Measurements from ENCODE around the gene PIK3R1.

The PIK3R1 gene

DNA sequence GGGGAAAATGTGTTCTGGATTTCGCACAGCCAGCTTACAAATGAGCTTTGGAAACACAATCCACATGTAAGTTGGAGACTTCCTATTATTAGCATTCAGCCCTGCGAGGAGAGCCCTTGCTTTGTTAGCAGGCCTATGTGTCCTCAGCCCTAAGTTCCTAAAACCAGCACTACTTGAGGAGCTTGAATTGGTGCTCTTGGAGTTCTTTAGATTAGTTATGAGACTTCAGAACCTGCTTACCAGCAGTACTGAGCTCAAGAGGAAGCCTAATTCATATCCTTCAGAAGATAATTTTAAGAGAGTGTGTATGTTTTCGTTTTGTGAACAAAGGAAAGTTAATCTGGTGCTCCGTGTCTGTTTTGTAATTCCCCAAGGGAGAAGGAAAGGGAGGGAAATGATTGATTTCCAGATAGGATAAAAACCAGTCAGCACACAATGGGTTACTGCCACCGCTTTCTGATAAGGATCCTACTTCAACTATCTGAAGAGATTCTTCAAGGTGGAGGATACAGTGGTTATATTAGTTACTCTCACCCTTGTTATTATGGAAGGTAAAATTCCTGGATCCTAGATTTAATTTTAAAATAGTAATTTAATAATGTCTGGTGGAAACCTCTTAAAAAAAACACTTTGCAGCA is 35.2 kb downstream of the PIK3R1 start:
- H3K4me3 ChIP-seq (ENCODE audit: low read depth, low read length): no peak overlapping the region

DNA sequence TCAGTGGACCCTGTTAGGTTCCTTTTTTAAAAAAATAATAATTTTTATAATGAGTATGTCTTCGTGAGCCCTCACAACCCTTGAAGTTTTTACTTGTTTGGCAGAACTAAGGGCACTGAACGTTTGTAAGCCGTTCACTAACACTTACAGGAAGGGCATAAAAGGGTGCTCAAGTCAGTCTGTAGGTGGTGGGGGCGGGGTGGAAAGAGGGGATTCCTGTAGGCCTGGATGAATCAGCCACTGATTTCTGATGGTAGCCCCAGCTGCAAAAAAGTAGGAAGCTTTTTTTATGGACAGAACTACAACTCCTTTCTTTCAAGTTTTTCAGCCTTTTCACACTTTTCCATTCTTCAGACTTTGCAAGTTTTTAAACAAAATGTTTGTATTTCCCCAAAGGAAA is 35.8 kb downstream of the PIK3R1 start:
- no peak overlapping the region for H3K4me3 ChIP-seq (ENCODE audit: low read depth, low read length)

GRCh38 chr5:68251804-68252522 is 36.4 kb downstream of the PIK3R1 start:
- no peak overlapping the region for H3K4me3 ChIP-seq (ENCODE audit: low read depth, low read length)

DNA sequence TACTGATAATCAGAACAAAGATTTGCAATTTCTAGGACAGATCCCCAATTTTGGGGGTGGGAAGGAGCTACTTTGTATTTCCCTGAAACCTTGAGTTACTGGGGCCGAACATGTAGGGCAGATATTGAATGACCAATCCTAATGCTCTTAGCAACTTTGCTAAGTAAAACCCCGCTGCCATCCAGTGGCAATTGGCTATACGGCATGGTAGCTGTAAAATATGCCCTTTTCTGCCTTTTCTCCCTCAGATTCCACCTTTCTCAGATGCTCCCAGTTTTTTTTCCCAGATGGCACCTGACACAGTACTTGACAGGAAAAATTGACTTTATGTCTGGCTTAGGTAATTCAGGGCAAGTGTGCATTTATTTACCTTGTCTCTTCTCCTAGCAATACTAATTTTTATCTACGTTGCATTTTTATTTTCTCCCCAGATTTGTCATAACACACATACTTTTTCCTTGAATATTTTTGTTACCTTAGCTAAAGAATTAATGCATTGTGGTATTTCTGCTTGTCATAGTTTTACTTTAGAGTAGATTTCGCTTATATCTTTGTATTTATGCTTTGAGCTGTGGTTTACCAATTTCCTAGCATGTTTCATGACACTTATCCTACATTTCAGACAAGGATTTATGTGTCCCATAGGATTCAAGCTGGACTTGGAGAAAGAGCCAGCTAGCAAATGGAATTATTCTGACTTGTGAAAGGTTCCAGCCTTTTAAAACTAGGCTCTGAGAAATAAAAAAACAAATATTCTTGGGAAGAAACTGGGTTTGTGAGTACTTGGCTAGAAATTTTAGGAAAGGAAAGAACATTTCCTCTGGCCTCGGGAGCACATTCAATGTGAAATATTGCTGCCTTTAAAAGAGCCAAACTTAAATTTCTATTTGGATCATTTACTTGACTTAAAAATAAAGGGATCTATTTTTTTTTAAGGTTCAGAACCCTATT is 37.4 kb downstream of the PIK3R1 start:
- H3K4me3 ChIP-seq (ENCODE audit: low read depth, low read length): no peak overlapping the region

DNA sequence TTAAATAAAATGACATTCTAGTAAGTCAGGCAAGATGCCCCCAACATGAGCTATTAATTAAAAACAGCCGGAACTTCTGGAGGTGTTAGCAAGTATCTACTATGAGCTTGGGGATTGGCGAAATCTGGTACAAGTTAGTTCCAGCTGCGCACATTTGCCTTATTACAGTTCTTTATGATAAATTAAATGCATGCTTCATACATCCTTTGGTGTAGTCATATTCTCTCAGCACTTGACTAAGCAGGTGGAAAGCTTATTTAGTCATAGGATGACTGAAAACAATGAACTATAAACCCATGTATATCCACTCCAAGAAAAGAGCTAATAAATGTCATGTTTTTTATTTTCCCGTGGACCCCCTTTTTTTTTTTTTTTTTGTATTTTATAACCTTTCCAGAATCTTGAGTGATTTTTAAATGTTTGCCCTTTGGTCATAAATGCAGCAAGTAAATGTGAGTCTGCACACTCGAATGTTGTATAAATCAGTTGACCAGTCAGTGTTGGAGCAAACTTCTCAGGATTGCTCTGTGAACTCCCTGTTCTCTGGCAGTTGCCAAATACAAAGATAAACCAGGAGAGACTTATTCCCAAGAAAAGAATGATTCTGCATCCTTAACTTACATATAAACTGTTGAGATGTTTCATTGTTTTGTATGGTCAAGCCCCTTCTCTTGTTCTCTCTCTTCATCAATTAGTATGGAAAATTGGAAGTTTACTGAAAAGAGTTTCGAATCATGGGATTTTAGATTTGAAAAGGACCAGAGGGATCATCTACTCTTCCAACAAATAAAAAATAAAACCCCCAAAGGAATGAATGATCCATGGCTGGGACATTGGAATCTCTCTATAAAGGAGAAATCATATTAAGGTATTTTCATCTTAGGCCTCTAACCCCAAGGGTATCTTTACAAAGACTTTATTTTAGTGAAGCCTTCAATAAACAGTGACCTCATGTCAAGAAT is 38.3 kb downstream of the PIK3R1 start:
- H3K4me3 ChIP-seq (ENCODE audit: low read depth, low read length): no peak overlapping the region

DNA sequence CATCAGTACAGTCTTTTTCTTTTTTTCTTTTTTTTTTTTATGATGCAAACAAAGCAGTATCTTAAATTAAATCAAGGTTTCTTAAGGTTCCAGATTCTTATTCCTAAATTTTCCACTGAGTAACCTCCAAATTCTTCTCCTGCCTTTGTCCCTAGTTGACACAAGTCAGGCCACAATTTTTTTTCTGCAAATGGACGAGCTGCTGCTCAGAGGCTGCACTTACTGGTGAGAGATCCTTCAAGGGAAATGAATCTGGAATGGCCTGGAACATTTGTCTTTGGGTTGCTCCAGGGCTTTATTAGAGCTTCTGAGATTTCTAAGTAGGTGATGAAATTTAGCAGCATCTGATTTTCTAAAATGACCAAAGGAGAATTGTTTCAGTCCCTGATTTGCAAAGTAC is 39.3 kb downstream of the PIK3R1 start:
- no peak overlapping the region for H3K4me3 ChIP-seq (ENCODE audit: low read depth, low read length)

GRCh38 chr5:68255305-68256120 is 40.0 kb downstream of the PIK3R1 start:
- H3K4me3 ChIP-seq (ENCODE audit: low read depth, low read length): no peak overlapping the region

GRCh38 chr5:68257210-68257609 is 41.7 kb downstream of the PIK3R1 start:
- no peak overlapping the region for H3K4me3 ChIP-seq (ENCODE audit: low read depth, low read length)

DNA sequence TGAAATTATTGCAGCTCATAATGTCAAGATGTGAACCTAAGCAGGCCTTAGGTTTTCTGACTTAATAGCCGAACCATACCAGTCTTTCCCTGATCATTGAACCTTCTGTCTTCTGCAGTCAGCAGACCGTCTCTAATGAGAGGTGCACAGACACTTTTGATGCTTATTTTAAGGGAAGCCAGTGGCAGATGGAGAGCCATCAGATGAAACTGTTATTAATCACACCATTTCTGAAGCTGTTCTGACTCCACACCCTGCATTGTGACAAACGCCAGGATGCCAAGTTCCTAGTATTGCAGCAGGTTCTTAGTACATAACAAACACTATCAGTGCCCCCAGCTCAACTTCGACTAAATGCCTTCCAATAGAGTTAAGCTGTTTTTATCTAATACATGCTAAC is 43.0 kb downstream of the PIK3R1 start:
- H3K4me3 ChIP-seq (ENCODE audit: low read depth, low read length): no peak overlapping the region

- H3K4me3 ChIP-seq (ENCODE audit: low read depth, low read length): no peak overlapping the region
Observed at GRCh38 chr5:68259700-68260099, 44.1 kb downstream of the PIK3R1 start.

- H3K4me3 ChIP-seq (ENCODE audit: low read depth, low read length): no peak overlapping the region
Observed at GRCh38 chr5:68260467-68260866, 44.9 kb downstream of the PIK3R1 start.

DNA sequence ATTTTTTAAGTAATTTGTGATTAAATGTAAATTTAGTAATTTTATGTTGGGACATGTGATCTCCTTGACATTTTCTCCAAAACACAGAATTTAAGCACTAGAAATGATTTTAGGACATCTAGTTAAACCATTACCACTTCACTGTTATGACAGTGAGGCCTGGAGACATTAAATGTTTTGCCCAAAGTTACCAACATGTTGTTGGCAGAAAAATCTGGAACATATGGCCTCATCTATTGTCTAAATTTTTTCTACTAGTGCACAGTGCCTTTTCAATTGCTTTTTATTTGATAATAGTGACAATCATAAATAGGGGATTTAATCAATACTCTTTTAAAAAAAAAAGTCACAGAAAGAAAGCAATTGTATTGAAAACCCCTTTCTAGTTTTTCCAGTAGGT is 45.6 kb downstream of the PIK3R1 start:
- H3K4me3 ChIP-seq (ENCODE audit: low read depth, low read length): no peak overlapping the region

- no peak overlapping the region for H3K4me3 ChIP-seq (ENCODE audit: low read depth, low read length)
Observed at GRCh38 chr5:68261569-68262065, 46.1 kb downstream of the PIK3R1 start.

- no peak overlapping the region for H3K4me3 ChIP-seq (ENCODE audit: low read depth, low read length)
Observed at GRCh38 chr5:68264024-68264956, 48.7 kb downstream of the PIK3R1 start.

DNA sequence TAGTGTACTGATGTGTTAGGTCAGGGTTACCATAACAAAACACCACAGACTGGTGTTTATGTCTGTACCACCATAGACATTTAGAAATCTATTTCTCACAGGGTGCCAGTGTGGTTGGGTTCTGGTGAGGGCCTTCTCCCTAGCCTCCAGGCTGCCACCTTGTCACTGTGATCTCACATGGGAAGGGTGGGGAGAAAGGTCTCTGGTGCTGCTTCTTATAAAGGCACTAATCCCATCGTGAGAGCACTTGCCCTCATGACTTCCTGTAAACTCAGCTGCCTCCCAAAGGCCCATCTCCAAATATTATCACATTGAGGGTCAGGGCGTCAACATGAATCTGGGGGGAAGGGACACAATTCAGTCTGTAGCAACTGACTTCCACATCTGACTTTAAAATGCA is 49.8 kb downstream of the PIK3R1 start:
- H3K4me3 ChIP-seq (ENCODE audit: low read depth, low read length): no peak overlapping the region

- no peak overlapping the region for H3K4me3 ChIP-seq (ENCODE audit: low read depth, low read length)
Observed at GRCh38 chr5:68265822-68266395, 50.4 kb downstream of the PIK3R1 start.

GRCh38 chr5:68266457-68266856 is 50.9 kb downstream of the PIK3R1 start:
- H3K4me3 ChIP-seq (ENCODE audit: low read depth, low read length): no peak overlapping the region

DNA sequence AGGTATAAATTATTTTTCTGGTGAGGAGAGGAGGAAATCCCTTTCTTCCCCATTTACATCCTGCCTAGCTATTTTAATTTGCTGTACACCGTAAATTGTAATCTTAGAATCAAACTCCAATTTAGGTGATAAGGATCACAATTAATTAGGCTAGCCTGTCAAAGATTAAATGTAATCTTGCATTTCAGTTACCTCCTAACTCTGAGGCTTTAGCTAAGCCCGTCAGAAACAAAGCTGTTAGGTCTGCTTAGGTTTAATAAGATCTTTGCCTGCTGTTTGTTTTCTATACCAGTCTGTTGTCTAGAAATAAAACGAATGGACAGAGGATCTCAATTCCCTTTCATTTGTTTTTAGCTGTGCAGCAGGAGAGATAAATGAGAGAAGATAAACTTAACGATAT is 51.5 kb downstream of the PIK3R1 start:
- no peak overlapping the region for H3K4me3 ChIP-seq (ENCODE audit: low read depth, low read length)

Data from iPS-11a (cell line).